Activated naive CD4-positive, alpha-beta T cell treated with anti-CD3 and anti-CD28 coated beads, Interleukin-2, amount 10 ng/mL, durations not matched to agents 7 days and 5 days (primary cell): ENCODE results near the gene GRB14.

Source experiments
- CTCF ChIA-PET: fragments of 350-600 bp; sonication (Branson Sonifier 250); formaldehyde crosslinking; loops from one replicate; lab custom pipeline; 2021; ENCODE audit warnings: antibody characterized with exemption; lab: Charles Lee
- DNase-seq: peaks from one replicate; pipeline ENCODE4 v3.0.0-alpha.2; 2020
- H3K27ac Mint-ChIP-seq: one replicate; pipeline ENCODE4 v1.8.0; 2021; ENCODE audit warnings: mild to moderate bottlenecking, moderate library complexity, mixed read lengths
- H3K27me3 Mint-ChIP-seq: one replicate; pipeline ENCODE4 v1.8.0; 2021; ENCODE audit warnings: mild to moderate bottlenecking, mixed read lengths
- H3K36me3 Mint-ChIP-seq: one replicate; pipeline ENCODE4 v1.8.0; 2021; ENCODE audit warnings: mixed read lengths
- H3K4me1 Mint-ChIP-seq: one replicate; pipeline ENCODE4 v1.8.0; 2021; ENCODE audit warnings: mixed read lengths
- H3K4me3 Mint-ChIP-seq: one replicate; pipeline ENCODE4 v1.8.0; 2021; ENCODE audit warnings: mild to moderate bottlenecking, moderate library complexity, mixed read lengths
- H3K9me3 Mint-ChIP-seq: one replicate; pipeline ENCODE4 v1.8.0; 2021; ENCODE audit warnings: mixed read lengths

GRB14 gene

DNA sequence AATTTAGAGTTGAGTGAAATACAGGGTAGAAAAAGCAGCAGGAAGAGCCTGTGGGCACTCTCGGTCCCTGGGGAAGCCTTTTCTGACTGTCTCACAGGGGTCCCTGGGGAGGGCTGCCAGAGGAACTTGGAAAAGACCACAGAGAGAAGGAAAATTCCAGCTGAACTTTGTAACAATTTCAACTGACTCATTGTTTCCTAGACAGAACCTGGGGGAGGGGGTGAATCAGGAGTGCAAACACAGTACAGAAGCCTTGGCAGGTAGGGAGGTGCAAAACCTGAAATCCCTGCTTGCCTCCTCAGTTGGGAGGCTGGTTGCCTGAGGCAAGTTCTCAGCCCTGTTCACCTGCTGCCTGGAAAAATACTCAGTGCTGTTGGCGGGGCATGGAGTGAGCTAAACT, 106.8 kb downstream of the GRB14 start:
- Mint-ChIP-seq H3K36me3 (no peaks in the 10 kb centered on the region), H3K27ac (no peak overlapping the region), H3K4me3 (no peak overlapping the region), H3K4me1 (no peaks in the 10 kb centered on the region), H3K9me3 (peaks cover 14% of the 10 kb centered on the region), H3K27me3 (no peaks in the 10 kb centered on the region)
- CTCF ChIA-PET: no interaction called here
- no peak for DNase-seq

DNA sequence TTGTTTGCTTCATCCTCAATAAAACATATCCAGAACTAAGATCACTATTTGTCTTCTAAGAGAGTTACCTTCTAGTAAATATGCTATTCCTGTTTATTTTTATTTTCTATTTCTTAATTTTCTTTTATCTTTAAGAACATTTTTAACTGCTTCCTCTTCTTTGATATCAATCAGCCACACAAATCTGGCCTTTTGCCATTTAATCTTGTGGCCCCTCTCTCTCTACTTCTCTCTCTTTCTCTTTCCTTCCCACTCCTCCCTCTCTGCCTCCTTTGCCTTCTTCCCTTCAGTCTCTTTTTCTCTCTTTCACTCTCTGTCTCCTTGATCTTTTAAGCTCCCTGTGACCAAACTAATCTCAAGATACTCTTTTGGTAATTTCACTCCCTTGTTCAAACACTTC, 108.4 kb downstream of the GRB14 start:
- Mint-ChIP-seq H3K4me3 (no peak overlapping the region), H3K27me3 (no peaks in the 10 kb centered on the region), H3K4me1 (no peaks in the 10 kb centered on the region), H3K27ac (no peak overlapping the region), H3K9me3 (peaks cover 14% of the 10 kb centered on the region), H3K36me3 (no peaks in the 10 kb centered on the region)
- CTCF ChIA-PET: no interaction called here
- no peak for DNase-seq

DNA sequence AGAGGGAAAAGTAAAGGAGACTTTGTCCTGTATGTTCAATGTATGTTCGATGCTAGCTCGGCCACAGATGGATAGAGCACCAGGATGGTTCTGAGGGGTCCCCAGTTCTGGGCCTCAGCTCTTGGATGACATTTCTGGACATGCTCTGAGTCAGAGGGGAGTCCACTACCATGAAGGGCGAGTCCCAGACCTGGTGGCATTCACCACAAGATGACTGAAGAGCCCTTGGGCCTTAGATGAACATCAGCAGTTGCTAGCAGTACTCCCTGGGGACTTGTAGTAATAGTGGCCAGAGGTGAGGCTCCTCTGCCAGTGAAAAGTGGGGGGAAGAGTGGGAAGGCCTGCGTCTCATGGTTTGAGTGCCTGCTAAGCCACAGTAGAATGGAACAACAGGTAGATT, 109.5 kb downstream of the GRB14 start:
- Mint-ChIP-seq H3K36me3 (no peaks in the 10 kb centered on the region), H3K27me3 (no peaks in the 10 kb centered on the region), H3K9me3 (peaks cover 7% of the 10 kb centered on the region), H3K4me1 (no peaks in the 10 kb centered on the region), H3K4me3 (no peak overlapping the region), H3K27ac (no peak overlapping the region)
- CTCF ChIA-PET: no interaction called here
- DNase-seq: no peak

DNA sequence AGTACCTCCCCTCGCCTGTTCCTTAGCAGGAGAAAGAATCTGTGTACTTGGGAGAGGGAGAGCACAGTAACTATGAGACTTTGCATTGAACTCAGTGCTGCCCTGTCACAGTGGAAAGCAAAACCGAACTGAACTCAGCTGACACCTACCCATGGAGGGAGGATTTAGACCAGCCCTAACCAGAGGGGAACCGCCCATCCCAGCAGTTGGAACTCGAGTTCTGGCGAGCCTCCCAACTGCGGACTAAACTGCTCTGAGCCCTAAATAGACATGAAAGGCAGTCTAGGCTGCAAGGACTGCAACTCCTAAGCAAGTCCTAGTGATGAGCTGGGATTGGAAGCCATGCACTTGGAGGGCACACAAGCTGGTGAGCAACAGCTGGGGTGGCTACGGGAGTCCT, 110.4 kb downstream of the GRB14 start:
- no peak for DNase-seq
- Mint-ChIP-seq H3K4me3 (no peak overlapping the region), H3K27ac (no peak overlapping the region), H3K4me1 (no peaks in the 10 kb centered on the region), H3K27me3 (no peaks in the 10 kb centered on the region), H3K36me3 (no peaks in the 10 kb centered on the region), H3K9me3 (peaks cover 7% of the 10 kb centered on the region)
- CTCF ChIA-PET: no interaction called here

DNA sequence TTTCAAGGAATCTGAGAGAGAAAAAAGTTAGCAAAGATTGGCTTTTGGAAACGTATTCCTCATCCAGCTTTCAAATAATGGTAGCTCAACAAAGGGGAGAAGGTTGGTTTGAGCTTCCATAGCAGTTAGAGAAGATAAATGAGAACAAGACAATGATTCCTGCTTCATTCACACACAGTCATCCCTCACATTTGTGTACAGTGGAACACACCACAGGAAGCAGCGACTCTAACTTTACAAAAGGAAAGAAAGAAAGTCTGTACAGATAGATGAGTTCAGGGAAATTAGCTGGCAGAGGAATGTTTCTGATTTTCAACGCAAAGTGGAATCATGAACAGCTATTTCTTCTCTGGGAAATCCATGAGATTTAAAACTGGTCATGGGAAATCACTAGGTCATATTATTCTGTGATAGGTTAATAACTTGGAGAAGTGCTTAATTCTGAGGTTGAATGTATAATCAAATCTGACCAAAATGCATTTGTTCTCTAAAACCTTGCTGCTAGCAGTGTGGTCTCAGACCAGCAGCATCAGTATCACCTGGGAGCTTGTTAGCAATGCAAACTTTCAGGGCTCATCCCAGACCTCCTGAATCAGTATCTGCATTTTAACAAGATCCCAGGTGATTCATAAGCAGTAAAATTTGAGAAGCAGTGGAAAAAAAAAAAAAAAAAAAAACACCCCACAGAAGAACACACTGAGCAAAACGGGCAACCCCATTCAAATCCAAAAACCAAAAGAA, 112.0 kb downstream of the GRB14 start:
- no peak for DNase-seq
- Mint-ChIP-seq H3K4me1 (no peaks in the 10 kb centered on the region), H3K36me3 (no peaks in the 10 kb centered on the region), H3K4me3 (no peak overlapping the region), H3K9me3 (peaks cover 7% of the 10 kb centered on the region), H3K27me3 (no peaks in the 10 kb centered on the region), H3K27ac (no peak overlapping the region)
- CTCF ChIA-PET: no interaction called here

DNA sequence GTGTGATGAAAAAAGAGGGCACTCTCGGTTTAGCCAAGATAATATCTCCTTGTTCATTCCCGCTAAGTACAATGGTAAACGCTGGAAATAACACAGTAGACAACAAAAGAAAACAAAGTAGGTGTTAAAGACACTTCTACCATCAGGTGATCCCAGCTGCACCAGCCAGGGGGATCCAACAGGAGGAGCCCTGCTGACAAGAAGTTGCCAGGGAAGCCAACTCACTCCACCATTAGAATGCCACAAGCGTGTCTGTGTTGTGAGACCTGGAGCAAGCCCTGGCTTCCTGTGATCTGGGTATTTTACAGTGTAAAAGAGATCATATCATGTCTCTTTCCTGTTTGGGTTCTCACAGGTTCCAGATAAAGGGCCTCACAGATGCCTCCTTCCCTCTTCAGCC, 117.0 kb downstream of the GRB14 start:
- no peak overlapping the region for H3K27ac Mint-ChIP-seq
- CTCF ChIA-PET: no interaction called here

DNA sequence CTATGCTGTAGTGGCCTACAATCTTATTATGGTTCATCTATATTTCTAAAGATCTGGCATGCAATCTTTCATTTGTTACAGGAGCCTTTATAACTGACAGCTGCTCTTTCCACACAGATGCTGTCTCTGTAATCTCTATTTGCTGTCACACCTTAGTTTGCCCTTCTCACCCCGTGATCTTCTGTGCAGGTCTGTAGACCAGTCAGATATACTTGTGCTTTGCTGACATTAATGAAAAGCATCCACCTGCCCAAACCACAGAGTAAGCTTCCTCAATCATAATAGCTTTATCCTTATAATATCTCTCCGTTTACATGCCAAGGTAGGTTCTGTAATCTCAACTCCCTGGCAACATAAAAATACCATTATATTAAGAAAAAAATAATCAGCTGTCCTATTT, 122.4 kb downstream of the GRB14 start:
- Mint-ChIP-seq H3K4me1 (no peaks in the 10 kb centered on the region), H3K27me3 (no peaks in the 10 kb centered on the region), H3K27ac (no peak overlapping the region), H3K9me3 (no peaks in the 10 kb centered on the region), H3K4me3 (no peak overlapping the region), H3K36me3 (no peaks in the 10 kb centered on the region)
- no peak for DNase-seq
- CTCF ChIA-PET: no interaction called here

More for the DNA sequence above, 117.0 kb downstream of the GRB14 start:
- Mint-ChIP-seq H3K4me1 (no peaks in the 10 kb centered on the region), H3K36me3 (no peaks in the 10 kb centered on the region), H3K4me3 (no peak overlapping the region), H3K9me3 (peaks cover 3% of the 10 kb centered on the region), H3K27me3 (no peaks in the 10 kb centered on the region)
- DNase-seq: no peak

DNA sequence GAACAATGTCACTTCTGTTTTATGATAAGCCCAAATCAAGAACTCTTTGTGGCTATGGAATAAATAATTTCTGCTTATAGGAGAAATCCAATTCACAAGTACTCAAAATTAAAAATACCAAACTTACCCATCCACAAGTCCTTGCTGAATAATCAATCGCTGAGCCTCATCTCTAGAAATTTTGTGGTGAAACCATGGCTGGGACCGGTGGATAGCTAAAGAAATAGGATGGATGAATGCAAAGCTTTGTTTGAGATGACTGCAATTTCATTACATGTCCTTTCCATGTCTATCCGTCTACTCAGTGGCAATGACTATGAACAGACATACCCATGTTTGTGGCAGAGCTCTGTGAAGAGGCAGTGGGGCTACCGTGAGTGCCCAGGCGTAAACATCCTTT, 124.4 kb downstream of the GRB14 start:
- H3K27ac Mint-ChIP-seq: no peak overlapping the region
- H3K27me3 Mint-ChIP-seq: no peaks in the 10 kb centered on the region
- no peaks in the 10 kb centered on the region for H3K36me3 Mint-ChIP-seq
- H3K9me3 Mint-ChIP-seq: no peaks in the 10 kb centered on the region
- no peak for DNase-seq
- CTCF ChIA-PET: no interaction called here
- no peaks in the 10 kb centered on the region for H3K4me1 Mint-ChIP-seq
- H3K4me3 Mint-ChIP-seq: no peak overlapping the region

DNA sequence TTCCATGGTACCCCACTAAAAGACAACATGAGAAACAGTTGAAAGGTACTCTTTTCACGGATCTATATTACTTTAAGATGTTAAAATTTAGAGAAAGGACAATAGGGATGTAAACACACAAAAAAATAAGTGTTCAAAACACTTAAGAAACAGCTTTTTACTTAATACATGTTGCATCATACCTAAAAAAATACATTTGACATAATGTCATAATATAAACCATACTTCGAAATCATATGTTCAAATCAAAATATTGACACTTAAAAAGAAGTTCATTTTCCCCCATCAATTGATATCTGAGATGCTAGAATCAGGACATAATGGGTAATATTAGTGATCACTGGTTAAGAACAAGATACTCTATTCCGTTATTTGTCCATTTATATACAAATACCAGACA, 124.9 kb downstream of the GRB14 start:
- CTCF ChIA-PET: no interaction called here
- DNase-seq: no peak
- Mint-ChIP-seq H3K9me3 (no peaks in the 10 kb centered on the region), H3K27ac (no peak overlapping the region), H3K36me3 (no peaks in the 10 kb centered on the region), H3K4me1 (no peaks in the 10 kb centered on the region), H3K4me3 (no peak overlapping the region), H3K27me3 (no peaks in the 10 kb centered on the region)

DNA sequence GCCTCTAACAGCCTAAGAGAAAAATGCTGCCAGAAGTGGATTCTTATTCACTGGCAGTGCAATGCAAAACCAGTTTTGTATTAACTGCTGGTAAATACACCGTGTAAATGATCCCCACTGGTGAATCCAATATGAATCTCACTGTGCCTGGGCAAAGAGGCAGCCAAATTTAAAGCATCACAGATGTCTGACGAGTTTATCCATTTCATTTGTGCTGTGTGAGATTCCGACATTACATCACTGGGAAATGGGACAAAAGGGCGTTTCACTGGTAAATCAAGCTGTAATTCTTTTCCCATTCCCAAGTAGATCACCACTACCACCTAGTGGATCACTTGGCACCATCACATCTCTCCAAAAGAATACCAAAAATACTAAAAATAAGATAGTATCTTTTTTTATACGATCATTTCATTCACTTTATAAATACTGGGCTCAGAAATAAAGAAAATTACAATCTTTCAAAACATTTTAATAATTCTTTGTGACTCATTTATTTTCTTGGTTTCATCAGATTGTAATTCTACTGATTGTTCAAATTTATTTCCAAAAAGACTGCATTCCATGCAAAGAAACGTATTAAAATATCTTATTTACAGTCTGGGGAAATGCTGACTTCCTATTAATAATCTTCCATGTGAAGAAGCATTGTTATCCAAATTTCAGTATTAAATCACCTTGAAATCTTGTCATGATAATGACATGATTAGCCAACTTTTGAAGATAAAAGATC, 125.6 kb downstream of the GRB14 start:
- no peaks in the 10 kb centered on the region for H3K36me3 Mint-ChIP-seq
- CTCF ChIA-PET: no interaction called here
- H3K4me3 Mint-ChIP-seq: no peak overlapping the region
- H3K4me1 Mint-ChIP-seq: no peaks in the 10 kb centered on the region
- no peaks in the 10 kb centered on the region for H3K9me3 Mint-ChIP-seq
- H3K27me3 Mint-ChIP-seq: no peaks in the 10 kb centered on the region
- no peak overlapping the region for H3K27ac Mint-ChIP-seq
- DNase-seq: no peak

DNA sequence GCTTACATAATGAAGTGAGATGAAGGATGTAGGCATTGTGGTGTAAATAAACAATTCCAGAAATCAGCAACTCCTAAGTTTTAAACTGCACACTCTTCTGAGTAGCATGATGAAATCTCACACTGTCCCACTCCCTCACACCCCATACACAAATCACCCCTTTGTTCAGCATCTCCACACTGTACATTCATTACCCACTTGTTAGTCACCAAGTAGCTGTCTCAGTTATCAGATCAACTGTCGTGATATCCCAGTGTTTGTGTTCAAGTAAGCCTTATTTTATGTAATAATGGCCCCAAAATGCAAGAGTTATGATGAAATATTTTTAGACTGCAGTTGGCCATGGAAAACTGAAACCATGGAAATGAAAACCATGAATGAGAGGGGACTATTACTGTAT, 135.7 kb downstream of the GRB14 start:
- no peaks in the 10 kb centered on the region for H3K27me3 Mint-ChIP-seq
- H3K4me1 Mint-ChIP-seq: no peaks in the 10 kb centered on the region
- no peak for DNase-seq
- no peaks in the 10 kb centered on the region for H3K9me3 Mint-ChIP-seq
- H3K27ac Mint-ChIP-seq: no peak overlapping the region
- CTCF ChIA-PET: no interaction called here
- H3K36me3 Mint-ChIP-seq: no peaks in the 10 kb centered on the region
- no peak overlapping the region for H3K4me3 Mint-ChIP-seq

DNA sequence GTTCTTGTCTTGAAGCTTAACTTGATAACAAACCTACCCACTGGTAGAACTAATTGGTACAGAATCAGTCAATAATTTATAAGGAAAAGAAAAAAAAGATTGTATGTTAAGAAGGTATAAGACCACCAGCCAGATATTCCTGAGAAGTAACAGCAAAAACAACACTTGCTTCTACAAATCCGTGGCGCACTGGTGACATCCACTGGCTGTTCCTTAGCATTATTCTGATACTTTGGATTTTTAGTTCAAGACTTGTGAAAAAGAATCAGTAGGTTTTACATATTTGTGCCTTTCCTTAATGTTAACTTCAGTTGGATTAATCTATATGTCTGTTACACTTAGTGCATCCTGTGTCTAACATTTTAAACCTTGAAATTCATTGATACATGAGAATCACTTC, 141.8 kb downstream of the GRB14 start:
- H3K4me3 Mint-ChIP-seq: no peak overlapping the region
- H3K27ac Mint-ChIP-seq: no peak overlapping the region
- no peak for DNase-seq
- no peaks in the 10 kb centered on the region for H3K4me1 Mint-ChIP-seq
- no peaks in the 10 kb centered on the region for H3K9me3 Mint-ChIP-seq
- H3K27me3 Mint-ChIP-seq: no peaks in the 10 kb centered on the region
- H3K36me3 Mint-ChIP-seq: no peaks in the 10 kb centered on the region
- CTCF ChIA-PET: no interaction called here

DNA sequence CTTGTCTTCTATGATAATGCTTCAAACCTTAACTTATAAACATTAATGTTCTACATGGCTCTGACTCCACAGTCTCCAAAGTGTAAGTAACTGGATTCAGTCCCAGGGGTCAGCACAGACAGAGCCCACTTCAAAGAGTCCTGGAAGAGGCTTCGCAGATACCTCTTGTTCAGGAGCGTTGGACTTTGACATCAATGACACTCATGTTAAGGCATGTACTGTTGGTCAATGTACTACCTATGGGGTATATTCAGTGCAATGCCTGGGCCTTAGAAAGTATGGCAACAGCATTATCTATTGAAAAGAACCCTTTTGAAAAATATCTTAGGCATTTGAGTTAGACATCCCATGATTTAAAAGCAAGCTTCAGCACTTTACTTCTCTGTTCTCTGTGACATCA, 143.1 kb downstream of the GRB14 start:
- Mint-ChIP-seq H3K9me3 (no peaks in the 10 kb centered on the region), H3K36me3 (no peaks in the 10 kb centered on the region), H3K27me3 (no peaks in the 10 kb centered on the region), H3K4me1 (no peaks in the 10 kb centered on the region), H3K4me3 (no peak overlapping the region), H3K27ac (no peak overlapping the region)
- CTCF ChIA-PET: no interaction called here
- DNase-seq: no peak

DNA sequence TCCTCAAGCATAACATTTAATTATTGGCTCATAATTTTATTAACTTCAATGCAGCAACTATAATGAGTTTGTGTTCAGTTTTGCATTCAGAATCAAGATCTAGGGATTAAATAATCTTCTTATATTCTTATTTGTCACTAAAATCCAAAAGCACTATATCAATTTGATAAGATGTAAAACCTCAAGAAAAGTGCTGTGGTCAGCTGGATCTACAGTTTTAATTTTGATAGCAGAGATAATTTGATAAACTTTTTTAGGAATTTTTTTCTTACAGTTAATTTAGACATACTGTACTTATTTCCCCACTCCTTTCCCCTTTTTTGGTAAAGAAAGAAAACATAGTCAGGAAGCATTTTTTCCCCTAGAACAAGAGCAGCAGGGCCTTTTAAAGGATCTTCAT, 146.4 kb downstream of the GRB14 start:
- Mint-ChIP-seq H3K36me3 (no peaks in the 10 kb centered on the region), H3K27ac (no peak overlapping the region), H3K27me3 (no peaks in the 10 kb centered on the region), H3K9me3 (no peaks in the 10 kb centered on the region), H3K4me3 (no peak overlapping the region), H3K4me1 (no peaks in the 10 kb centered on the region)
- CTCF ChIA-PET: no interaction called here
- no peak for DNase-seq

DNA sequence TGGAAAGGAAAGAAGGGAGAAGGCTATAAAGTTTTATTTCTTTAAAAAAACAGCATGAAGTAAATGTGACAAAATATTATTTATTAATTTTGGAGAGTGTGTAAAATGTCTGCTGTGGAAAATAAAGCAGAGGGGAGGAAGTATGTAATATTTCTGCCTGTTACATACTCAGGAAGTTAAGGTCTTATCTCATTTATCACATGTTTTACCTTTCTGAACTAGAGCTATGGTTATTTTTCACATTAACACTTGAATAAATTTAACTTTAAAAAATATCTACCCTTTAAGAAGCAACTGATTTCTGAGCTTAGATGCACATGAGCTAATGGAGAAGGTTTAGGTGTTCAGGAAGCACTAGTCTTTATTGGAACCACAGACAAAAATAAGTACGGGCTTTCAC, 148.3 kb downstream of the GRB14 start:
- CTCF ChIA-PET: no interaction called here
- no peaks in the 10 kb centered on the region for H3K4me1 Mint-ChIP-seq
- no peaks in the 10 kb centered on the region for H3K36me3 Mint-ChIP-seq
- no peaks in the 10 kb centered on the region for H3K27me3 Mint-ChIP-seq
- H3K4me3 Mint-ChIP-seq: no peak overlapping the region
- DNase-seq: no peak
- H3K27ac Mint-ChIP-seq: no peak overlapping the region
- H3K9me3 Mint-ChIP-seq: no peaks in the 10 kb centered on the region
